Chondrocyte (in vitro differentiated cells): ENCODE data around the gene FAS. TPM values are rescaled to one million over a fixed set of nuclear protein-coding genes. Genes with fewer than 3 reads are reported as not detected.

Source experiments
- DNase-seq: peaks from one replicate; pipeline ENCODE4 v3.0.0; 2021; ENCODE audit warnings: mixed read lengths, low spot score
- H3K27ac Mint-ChIP-seq: one replicate; pipeline ENCODE4 v1.8.0; 2021; ENCODE audit warnings: mild to moderate bottlenecking, moderate library complexity, mixed read lengths; ENCODE audit not compliant: unreplicated experiment
- H3K27me3 Mint-ChIP-seq: 2 replicates; pipeline ENCODE4 v1.8.0; 2021; ENCODE audit warnings: low read depth, mixed read lengths
- H3K36me3 Mint-ChIP-seq: 2 replicates; pipeline ENCODE4 v1.8.0; 2021; ENCODE audit warnings: low read depth, mixed read lengths
- H3K4me1 Mint-ChIP-seq: 2 replicates; pipeline ENCODE4 v1.8.0; 2021; ENCODE audit warnings: low read depth, mild to moderate bottlenecking, mixed read lengths
- H3K4me3 Mint-ChIP-seq: one replicate; pipeline ENCODE4 v1.8.0; 2021; ENCODE audit warnings: mild to moderate bottlenecking, moderate library complexity, mixed read lengths; ENCODE audit not compliant: unreplicated experiment
- H3K9me3 Mint-ChIP-seq: 2 replicates; pipeline ENCODE4 v1.8.0; 2021; ENCODE audit warnings: low read depth, mixed read lengths
- total RNA-seq: library from RNA; stranded (reverse); gene quantifications from 3 replicates; pipeline ENCODE4 v1.2.1, GENCODE V29; 2021
- TF ChIP-seq, protein P1 (sequence below): fragments of 200-600 bp; sonication (generic); IDR thresholded peaks from 2 replicates; pipeline ENCODE4 v1.5.0; 2021; ENCODE audit warnings: antibody characterized with exemption, mild to moderate bottlenecking, moderate library complexity

Gene FAS
- total RNA-seq, 1 donor from 2014 or later: 11.5 TPM

- Mint-ChIP-seq H3K27ac (no peak overlapping the region), H3K4me1 (peaks cover 61% of the 10 kb centered on the region), H3K27me3 (no peaks in the 10 kb centered on the region), H3K36me3 (no peaks in the 10 kb centered on the region), H3K4me3 (no peak overlapping the region), H3K9me3 (no peaks in the 10 kb centered on the region)
- no peak for DNase-seq
- TF ChIP-seq, protein P1, sequence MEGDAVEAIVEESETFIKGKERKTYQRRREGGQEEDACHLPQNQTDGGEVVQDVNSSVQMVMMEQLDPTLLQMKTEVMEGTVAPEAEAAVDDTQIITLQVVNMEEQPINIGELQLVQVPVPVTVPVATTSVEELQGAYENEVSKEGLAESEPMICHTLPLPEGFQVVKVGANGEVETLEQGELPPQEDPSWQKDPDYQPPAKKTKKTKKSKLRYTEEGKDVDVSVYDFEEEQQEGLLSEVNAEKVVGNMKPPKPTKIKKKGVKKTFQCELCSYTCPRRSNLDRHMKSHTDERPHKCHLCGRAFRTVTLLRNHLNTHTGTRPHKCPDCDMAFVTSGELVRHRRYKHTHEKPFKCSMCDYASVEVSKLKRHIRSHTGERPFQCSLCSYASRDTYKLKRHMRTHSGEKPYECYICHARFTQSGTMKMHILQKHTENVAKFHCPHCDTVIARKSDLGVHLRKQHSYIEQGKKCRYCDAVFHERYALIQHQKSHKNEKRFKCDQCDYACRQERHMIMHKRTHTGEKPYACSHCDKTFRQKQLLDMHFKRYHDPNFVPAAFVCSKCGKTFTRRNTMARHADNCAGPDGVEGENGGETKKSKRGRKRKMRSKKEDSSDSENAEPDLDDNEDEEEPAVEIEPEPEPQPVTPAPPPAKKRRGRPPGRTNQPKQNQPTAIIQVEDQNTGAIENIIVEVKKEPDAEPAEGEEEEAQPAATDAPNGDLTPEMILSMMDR: no peak
Observed at GRCh38 chr10:88978463-88978862, 12.1 kb upstream of the FAS start.

DNA sequence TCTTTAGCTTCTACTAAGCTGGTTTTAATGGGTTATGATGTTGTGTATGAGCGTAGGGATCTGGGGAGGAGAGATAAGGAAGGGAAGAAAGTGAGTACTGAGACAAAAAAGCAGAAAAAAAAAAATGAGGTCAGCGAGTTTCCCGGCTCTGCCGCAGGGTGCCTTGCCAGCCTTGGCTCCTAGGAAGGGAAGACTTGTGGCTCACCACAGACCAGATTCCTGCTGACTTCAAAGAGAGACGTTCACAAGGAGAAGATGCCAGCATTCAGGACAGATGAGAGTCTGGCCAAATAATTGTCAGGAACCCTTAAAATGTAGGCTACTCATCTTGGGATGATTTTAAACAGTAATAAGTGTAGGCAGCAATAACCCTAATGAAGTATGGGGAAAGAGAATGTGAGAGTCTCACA lies 11.4 kb upstream of the FAS start:
- peak overlapping the region; percentile 89 for H3K27ac Mint-ChIP-seq
- H3K4me3 Mint-ChIP-seq: peak overlapping the region; percentile 46
- peaks cover 59% of the 10 kb centered on the region for H3K4me1 Mint-ChIP-seq
- TF ChIP-seq, protein P1: no peak
- no peaks in the 10 kb centered on the region for H3K9me3 Mint-ChIP-seq
- no peaks in the 10 kb centered on the region for H3K27me3 Mint-ChIP-seq
- no peaks in the 10 kb centered on the region for H3K36me3 Mint-ChIP-seq
- DNase-seq: no peak

GRCh38 chr10:88979603-88980002 lies 11.0 kb upstream of the FAS start:
- DNase-seq: no peak
- H3K27ac Mint-ChIP-seq: no peak overlapping the region
- H3K9me3 Mint-ChIP-seq: no peaks in the 10 kb centered on the region
- no peaks in the 10 kb centered on the region for H3K36me3 Mint-ChIP-seq
- peaks cover 54% of the 10 kb centered on the region for H3K4me1 Mint-ChIP-seq
- TF ChIP-seq, protein P1: no peak
- H3K27me3 Mint-ChIP-seq: no peaks in the 10 kb centered on the region
- H3K4me3 Mint-ChIP-seq: no peak overlapping the region

DNA sequence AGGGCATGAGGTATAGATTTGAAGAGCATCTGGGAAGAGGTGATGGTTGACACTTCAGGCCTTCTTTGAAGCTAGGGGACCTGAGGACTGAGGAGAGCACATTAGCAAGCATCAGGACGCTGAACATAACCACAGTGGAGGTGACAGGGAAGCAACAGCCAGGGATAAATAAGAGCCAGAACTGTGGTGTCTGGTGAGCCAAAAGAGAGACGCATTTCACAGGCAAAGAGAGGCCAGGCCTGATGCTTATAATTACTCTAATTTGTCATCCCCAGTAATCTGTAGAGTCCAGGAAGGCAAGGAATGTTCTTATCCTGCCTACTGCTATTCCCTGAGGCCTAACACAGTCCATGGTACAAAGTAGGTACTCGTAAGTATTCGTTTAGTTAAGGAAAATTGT lies 10.4 kb upstream of the FAS start:
- Mint-ChIP-seq H3K4me3 (no peak overlapping the region), H3K4me1 (peaks cover 49% of the 10 kb centered on the region), H3K36me3 (no peaks in the 10 kb centered on the region), H3K27me3 (no peaks in the 10 kb centered on the region), H3K9me3 (no peaks in the 10 kb centered on the region), H3K27ac (peak overlapping the region; percentile 84)
- TF ChIP-seq, protein P1: no peak
- DNase-seq: no peak

GRCh38 chr10:88980800-88981199 lies 9.8 kb upstream of the FAS start:
- Mint-ChIP-seq H3K4me3 (no peak overlapping the region), H3K36me3 (no peaks in the 10 kb centered on the region), H3K4me1 (peaks cover 51% of the 10 kb centered on the region), H3K9me3 (no peaks in the 10 kb centered on the region), H3K27me3 (no peaks in the 10 kb centered on the region), H3K27ac (peak overlapping the region; percentile 84)
- DNase-seq: no peak
- TF ChIP-seq, protein P1: no peak
